ENCODE data around the gene MRPL55.
A peak's percentile ranks its signal among the peaks of the same experiment; 100 is the strongest.

Gene MRPL55

DNA sequence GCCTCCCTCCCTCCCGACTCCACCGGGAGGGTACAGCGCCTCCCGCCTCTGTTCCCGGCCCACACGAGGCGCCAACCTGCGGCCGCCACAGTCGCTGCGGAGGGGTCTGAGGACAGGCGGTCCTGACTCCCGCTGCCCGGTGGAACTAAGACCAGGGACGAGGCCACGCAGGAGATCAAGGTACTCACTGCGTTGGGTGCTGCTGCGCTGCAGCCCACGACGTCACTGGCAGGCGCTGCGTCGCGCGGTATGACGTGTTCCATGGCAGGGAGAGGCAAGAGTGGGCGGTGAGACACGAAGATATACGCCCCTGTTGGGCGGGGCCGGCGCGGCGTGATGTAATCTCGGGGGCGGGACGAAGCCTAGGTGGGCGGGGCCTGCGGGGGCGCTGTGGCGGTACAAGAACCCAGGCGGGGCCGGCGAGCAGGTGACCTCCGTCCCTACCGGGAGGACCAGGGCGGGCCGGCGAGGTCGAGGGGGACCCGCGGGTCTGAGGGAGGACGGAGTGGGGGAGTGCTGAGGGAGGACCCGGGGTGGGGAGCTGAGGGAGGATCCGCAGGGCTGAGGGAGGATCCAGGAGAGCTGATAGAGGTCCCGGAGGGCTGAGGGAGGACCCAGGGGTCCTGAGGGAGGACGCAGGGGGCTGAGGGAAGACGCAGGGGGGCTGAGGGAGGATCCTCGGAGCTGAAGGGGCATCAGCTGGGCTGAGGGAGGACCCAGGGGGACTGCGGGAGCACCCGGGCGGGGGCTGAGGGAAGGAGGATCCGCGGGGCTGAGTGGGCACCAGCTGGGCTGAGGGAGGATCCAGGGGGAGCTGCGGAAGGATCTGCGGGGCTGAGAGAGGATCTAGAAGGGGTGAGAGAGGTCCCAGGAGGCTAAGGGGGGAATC lies at the start of gene MRPL55:
TSS of gene MRPL55 (minus strand) at position 227 of the 889 bp plus-strand sequence. CDS start 1,039 bp downstream, outside the sequence.
- peak; percentile 88 for DNase-seq

- DNase-seq = no peak
Measured at GRCh38 chr1:228158151-228159007, 49.3 kb upstream of the MRPL55 start.

DNA sequence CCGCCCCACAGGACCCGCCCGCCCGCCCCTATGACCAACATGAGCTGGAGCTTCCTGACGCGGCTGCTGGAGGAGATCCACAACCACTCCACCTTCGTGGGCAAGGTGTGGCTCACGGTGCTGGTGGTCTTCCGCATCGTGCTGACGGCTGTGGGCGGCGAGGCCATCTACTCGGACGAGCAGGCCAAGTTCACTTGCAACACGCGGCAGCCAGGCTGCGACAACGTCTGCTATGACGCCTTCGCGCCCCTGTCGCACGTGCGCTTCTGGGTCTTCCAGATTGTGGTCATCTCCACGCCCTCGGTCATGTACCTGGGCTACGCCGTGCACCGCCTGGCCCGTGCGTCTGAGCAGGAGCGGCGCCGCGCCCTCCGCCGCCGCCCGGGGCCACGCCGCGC lies 48.6 kb upstream of the MRPL55 start:
- no peak for DNase-seq

DNA sequence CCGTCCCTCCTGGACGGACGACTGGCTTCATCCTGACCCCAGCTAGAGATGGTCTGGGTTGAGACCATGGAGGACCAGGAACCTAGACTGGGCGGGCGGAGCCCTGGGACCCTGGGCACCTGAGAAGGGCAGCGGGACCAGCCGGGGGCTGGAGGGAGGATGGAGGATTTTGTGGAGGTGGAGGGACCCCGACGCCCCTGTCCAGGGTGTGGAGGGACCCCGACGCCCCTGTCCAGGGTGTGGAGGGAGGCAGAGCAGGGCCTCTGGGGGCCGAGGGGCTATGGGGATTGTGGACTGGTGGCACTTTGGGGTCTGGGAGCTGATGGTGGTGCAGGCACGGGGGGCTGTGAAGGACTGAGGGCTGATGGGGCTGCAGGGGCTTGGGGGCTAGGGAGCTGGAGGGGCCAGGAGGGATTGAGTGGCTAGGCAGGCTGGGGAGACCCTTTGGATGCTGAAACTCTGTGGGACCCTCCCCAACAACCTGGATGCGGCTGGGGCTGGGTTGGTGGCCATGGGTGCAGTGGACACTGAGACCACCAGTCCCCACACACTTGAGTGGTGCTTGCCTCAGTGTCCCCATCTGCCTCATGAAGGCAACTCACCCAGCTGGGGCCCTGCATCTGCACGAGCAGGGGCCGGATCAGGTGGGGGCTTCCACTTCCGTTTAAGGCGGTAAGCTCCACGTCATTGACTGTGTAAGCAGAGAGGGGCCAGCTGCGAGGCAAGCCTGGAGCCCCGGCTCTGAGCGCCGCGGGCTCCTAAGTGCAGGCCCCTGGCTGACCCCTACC lies 48.0 kb upstream of the MRPL55 start:
- DNase-seq = no peak

DNA sequence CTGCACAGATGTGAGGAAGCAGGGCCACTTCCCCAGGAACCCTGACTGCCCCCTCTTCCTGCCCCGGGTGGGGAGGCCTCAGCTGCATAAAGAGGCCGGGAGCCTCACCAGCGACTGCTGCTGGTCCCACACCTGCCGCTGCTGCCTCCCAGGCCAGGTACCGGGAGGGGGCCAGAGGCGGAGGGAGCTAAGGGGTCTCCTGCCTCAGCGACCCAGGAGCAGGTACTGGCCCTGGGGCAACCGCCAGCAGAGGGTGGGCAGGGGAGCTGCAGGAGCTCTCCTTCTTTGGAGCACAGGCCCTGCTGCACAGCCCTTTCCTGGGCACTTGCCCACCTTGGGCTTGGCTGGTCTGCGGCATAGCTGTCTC lies 47.4 kb upstream of the MRPL55 start:
- DNase-seq = no peak

- no peak for DNase-seq
Measured at GRCh38 chr1:228155596-228156514, 46.8 kb upstream of the MRPL55 start.

DNA sequence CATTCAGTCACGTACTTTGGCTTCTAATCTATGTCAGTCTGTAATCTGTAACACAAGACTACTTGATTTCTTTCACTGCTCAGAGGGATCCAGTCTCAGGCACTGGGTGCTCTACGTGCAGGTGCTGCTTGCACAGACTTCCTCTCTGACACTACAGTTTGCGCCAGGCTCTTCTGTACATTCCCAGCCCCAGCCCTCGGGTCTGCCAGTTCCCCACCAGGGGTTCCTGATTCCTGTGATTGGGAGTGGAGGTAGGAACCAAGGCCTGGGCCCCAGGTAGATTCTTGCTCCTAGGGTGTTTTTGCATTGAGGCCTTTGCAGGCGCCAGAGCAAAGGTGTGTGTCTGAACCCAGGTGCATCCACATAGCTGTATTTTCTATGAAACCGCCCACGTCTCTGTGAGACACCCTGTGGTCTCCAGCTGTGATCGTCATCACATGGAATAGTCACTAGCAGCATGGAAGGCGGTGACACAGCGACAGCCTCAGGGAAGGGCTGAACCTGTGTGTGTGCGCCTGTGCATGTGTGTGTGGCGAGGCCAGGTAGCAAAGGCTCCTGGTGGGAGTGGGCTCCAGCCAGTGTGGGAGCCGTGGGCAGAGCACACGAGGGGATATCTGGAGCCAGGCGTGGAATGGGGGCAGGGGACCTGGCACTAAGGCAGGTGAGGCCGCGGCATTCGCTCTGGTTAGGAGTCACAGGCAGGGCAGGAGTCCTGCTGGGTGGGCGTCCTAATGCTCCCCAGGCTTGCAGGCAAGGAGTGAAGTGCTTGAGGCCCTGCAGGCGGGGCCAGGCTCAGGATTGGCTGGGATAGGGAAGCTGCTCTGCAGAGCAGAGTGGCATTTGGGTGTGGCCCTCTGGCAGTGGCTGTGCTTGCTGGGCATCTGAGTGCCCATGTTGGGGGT lies 45.8 kb upstream of the MRPL55 start:
- DNase-seq = no peak

DNA sequence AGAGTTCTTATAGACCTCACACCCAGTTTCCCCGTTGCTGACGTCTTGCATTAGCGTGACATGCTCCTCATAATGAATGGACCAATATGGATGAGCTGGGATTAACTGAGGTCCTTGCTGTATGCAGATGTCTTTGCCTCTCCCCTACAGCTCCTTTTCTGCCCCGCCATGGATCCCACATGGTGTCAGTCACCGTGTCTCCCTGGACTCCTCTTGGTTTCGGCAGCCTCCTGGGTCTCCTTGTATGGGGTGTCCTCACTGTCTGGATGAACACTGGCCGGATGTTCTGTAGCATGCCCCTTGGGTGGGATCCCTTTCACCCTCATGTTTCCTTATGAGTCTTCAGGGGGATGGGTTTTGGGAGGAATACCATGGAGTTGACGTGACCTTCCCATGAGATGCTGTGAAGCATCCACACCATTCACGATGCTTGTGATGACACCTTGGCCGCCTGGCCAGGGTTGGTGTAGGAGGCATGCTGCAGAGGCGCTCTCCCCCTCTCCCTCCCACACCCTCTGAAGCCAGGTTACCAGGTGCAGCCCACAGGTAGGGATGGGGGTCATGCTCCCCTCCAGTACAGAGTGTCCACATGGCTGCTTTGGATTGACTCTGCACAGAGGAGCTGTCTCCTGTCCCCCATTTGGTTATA lies 45.0 kb upstream of the MRPL55 start:
- no peak for DNase-seq

GRCh38 chr1:228152918-228153258 lies 43.8 kb upstream of the MRPL55 start:
- no peak for DNase-seq

- no peak for DNase-seq
Measured at GRCh38 chr1:228152097-228152917, 43.2 kb upstream of the MRPL55 start.

- DNase-seq = no peak
Measured at GRCh38 chr1:228151180-228151925, 42.3 kb upstream of the MRPL55 start.

- no peak for DNase-seq
Measured at GRCh38 chr1:228150461-228151179, 41.5 kb upstream of the MRPL55 start.

DNA sequence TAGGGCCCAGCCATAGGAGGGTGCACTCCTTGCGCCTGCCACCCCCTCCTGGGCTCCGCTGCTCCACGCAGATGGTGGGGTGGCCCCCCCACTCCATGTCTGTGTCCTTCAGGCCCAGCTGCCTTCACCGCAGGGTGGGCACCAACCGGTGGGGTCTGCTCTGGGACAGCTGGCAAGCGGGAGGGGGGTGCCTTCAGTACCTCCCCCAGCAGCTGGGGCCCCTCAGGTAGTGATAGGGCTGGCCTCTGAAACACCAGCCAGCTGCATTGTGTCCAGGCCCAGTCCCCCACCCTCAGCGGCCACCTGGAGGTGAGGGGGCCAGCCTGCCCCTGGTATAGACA lies 41.0 kb upstream of the MRPL55 start:
- DNase-seq = no peak

GRCh38 chr1:228149406-228150119 lies 40.5 kb upstream of the MRPL55 start, which contains the start of gene GJC2:
Gene GJC2 (plus strand): TSS chr1:228149930. CDS start chr1:228157759, 7,829 bp downstream.
- DNase-seq = no peak

DNA sequence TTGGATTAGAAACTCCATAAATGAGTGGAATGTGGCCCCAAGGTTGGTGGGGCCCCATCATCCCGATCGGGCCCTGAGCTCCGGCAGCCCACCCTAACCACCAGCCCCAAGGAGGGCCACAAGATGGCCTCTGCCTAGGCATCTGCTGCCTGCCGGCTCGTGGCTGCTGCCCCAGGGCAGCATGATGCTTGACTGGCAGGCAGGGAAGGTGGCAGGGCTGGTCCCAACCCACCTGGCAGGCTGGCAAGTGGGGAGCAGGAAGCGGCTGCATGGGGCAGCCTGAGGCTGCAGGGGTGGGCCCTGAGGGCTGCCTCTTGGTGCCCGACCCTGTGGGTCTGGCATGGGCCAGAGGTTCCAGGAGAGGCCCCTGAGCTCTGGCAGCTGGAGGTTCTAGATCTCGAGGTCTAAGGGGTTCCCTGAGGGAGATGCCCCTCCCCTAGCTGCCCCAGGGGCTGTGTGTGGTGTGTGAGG lies 39.9 kb upstream of the MRPL55 start:
- DNase-seq = no peak

DNA sequence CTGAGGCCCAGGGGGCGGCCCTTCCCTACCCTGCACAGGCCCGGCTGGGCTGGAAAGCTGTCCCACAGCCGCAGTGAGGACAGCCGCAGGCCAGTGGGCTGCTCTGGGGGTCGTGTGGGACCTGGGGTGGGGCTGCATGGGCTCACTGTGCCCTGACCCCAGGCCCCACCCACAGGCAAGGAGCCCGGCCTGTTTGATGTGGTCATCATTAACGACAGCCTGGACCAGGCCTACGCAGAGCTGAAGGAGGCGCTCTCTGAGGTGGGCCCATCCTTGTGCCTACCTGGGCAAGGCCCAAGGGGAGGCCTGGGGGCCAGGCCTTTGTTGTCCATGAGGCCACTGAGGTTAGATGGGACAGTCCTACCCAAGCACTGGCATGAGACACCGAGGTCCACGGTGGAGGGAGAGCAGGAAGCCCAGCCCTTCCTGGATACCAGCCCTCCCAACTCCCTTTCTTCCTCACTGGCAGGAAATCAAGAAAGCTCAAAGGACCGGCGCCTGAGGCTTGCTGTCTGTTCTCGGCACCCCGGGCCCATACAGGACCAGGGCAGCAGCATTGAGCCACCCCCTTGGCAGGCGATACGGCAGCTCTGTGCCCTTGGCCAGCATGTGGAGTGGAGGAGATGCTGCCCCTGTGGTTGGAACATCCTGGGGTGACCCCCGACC lies 39.2 kb upstream of the MRPL55 start:
- DNase-seq = no peak

DNA sequence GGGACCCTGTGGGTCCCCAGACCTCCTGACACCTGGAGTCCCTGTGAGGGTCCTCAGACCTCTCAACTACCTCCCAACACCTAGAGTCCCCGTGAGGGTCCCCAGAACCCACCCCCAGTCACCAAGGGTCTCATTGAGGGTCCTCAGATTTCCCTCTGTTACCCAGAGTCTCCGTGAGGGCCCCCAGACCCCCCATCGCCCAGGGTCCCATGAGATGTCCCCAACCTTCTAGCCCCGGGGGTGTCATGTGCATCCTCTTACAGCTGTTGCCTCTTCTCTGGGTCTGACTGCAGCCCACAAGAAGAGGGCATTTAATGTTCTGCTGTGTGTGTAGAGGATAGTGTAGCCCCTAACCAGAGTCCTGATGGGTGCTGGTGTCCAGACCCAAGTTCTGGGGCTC lies 38.7 kb upstream of the MRPL55 start:
- no peak for DNase-seq
